HCT116 (cell line): ENCODE data around the gene LUZP2. TPM values are rescaled to one million over a fixed set of nuclear protein-coding genes. Genes with fewer than 3 reads are reported as not detected.

Experiments used
- ATAC-seq: fragments of 200-7000 bp; cut with Tn5 transposase; 2 replicates; pipeline ENCODE4 v1.9.1; 2020; ENCODE audit warnings: mild to moderate bottlenecking, moderate library complexity
- BruUV-seq: library from RNA; stranded (reverse); fragments of 400-500 nt; replicated peaks from 2 replicates; lab custom pipeline; 2021; lab: Mats Ljungman, UMichigan
- CTCF ChIA-PET: fragments of 300-600 bp; sonication (Branson Sonifier 250); formaldehyde crosslinking; loops from one replicate; lab custom pipeline; 2021; ENCODE audit warnings: antibody characterized with exemption; lab: Charles Lee
- POLR2A ChIA-PET: fragments of 300-600, 350-600 bp; sonication (Branson Sonifier 250); formaldehyde crosslinking; loops from one replicate; lab custom pipeline; 2021; ENCODE audit warnings: antibody characterized with exemption; lab: Charles Lee
- RAD21 ChIA-PET, 2 experiments: fragments of 300-600 bp; sonication (Branson Sonifier 250); formaldehyde crosslinking; loops; one replicate each; lab custom pipeline; 2023; ENCODE audit warnings: low total read pairs in 2 of 2; ENCODE audit not compliant: uncharacterized antibody in 2 of 2, unreplicated experiment in 2 of 2, low non-redundant PET in 1 of 2; lab: Charles Lee
- DNase-seq: peaks from one replicate; pipeline ENCODE4 v3.0.0-alpha.2; 2010; ENCODE audit warnings: low read depth, low spot score
- H2AFZ ChIP-seq: fragments of 200-600 bp; shearing (Covaris generic), sonication (generic); 2 replicates; pipeline ENCODE4 v1.6.1; 2017; ENCODE audit warnings: low read depth, mixed run types, mixed read lengths, antibody characterized with exemption, low read length; ENCODE audit not compliant: poor library complexity, severe bottlenecking
- H3K27ac ChIP-seq: 2 replicates; pipeline ENCODE4 v1.5.1; 2012; ENCODE audit warnings: low read depth, low read length
- H3K27me3 ChIP-seq: fragments of 200-600 bp; sonication (generic); 2 replicates; pipeline ENCODE4 v1.6.1; 2016; ENCODE audit warnings: mixed run types, low read length, mixed read lengths; ENCODE audit not compliant: insufficient read depth
- H3K36me3 ChIP-seq, 2 experiments: fragments of 200-500 bp in 1 of 2; fragments of 200-600 bp in 1 of 2; sonication (Bioruptor generic) in 1 of 2; sonication (generic) in 1 of 2; 2 replicates each; pipeline versions ENCODE4 v1.5.1 to v1.6.1; 2014 to 2016; ENCODE audit warnings: low read length in 2 of 2, inconsistent platforms in 1 of 2, mixed read lengths in 1 of 2, mixed run types in 1 of 2; ENCODE audit not compliant: insufficient read depth in 2 of 2, control insufficient read depth in 1 of 2
- H3K4me1 ChIP-seq, 2 experiments: fragments of 200-600 bp in 1 of 2; sonication (generic) in 1 of 2; 2 replicates each; pipeline versions ENCODE4 v1.5.1 to v1.6.1; 2012 to 2017; ENCODE audit warnings: low read length in 2 of 2, inconsistent platforms in 1 of 2, mild to moderate bottlenecking in 1 of 2, mixed read lengths in 1 of 2, mixed run types in 1 of 2, moderate library complexity in 1 of 2; ENCODE audit not compliant: insufficient read depth in 2 of 2, control insufficient read depth in 1 of 2
- H3K4me2 ChIP-seq: fragments of 200-600 bp; sonication (generic); 2 replicates; pipeline ENCODE4 v1.6.1; 2017; ENCODE audit warnings: mixed run types, low read length, mixed read lengths
- H3K4me3 ChIP-seq, 2 experiments: fragments of 200-600 bp in 1 of 2; sonication (generic) in 1 of 2; replicated peaks in 1 of 2; 2 replicates each; pipeline ENCODE4 v1.5.1; 2011 to 2016; ENCODE audit warnings: low read length in 2 of 2, control low read depth in 1 of 2, low read depth in 1 of 2, mild to moderate bottlenecking in 1 of 2, mixed read lengths in 1 of 2, mixed run types in 1 of 2
- H3K79me2 ChIP-seq: fragments of 200-600 bp; sonication (generic); 2 replicates; pipeline ENCODE4 v1.6.1; 2017; ENCODE audit warnings: mild to moderate bottlenecking, mixed run types, low read length, moderate library complexity, mixed read lengths; ENCODE audit not compliant: insufficient read depth
- H3K9ac ChIP-seq: fragments of 200-600 bp; sonication (generic); 2 replicates; pipeline ENCODE4 v1.6.1; 2016; ENCODE audit warnings: low read length, mixed read lengths
- H3K9me2 ChIP-seq: fragments of 200-600 bp; sonication (generic), shearing (Covaris generic); 2 replicates; pipeline ENCODE4 v1.6.1; 2017; ENCODE audit warnings: mixed run types, mild to moderate bottlenecking, moderate library complexity; ENCODE audit not compliant: insufficient read depth
- H3K9me3 ChIP-seq, 2 experiments: fragments of 200-500 bp in 1 of 2; fragments of 200-600 bp in 1 of 2; sonication (Bioruptor generic) in 1 of 2; sonication (generic) in 1 of 2; 2 replicates each; pipeline ENCODE4 v1.6.1; 2014 to 2017; ENCODE audit warnings: low read length in 2 of 2, mixed read lengths in 2 of 2, inconsistent platforms in 1 of 2, low read depth in 1 of 2, mild to moderate bottlenecking in 1 of 2, mixed run types in 1 of 2, moderate library complexity in 1 of 2; ENCODE audit not compliant: control insufficient read depth in 1 of 2, insufficient read depth in 1 of 2
- H4K20me1 ChIP-seq: fragments of 200-600 bp; sonication (generic), shearing (Covaris generic); 2 replicates; pipeline ENCODE4 v1.6.1; 2017; ENCODE audit warnings: mixed run types, mild to moderate bottlenecking, moderate library complexity; ENCODE audit not compliant: insufficient read depth
- CEBPB ChIP-seq: IDR thresholded peaks from 2 replicates; pipeline ENCODE4 v1.6.1; 2012; ENCODE audit warnings: low read depth
- CTCF ChIP-seq, 3 experiments: fragments of 200-600 bp in 1 of 3; sonication (generic) in 1 of 3; IDR thresholded peaks in 2 of 3; conservative IDR thresholded peaks in 1 of 3; 2 replicates each; pipeline ENCODE4 v1.5.1; 2012 to 2017; ENCODE audit warnings: low read depth in 2 of 3, low read length in 2 of 3, antibody characterized with exemption in 1 of 3, borderline replicate concordance in 1 of 3, control low read depth in 1 of 3, mild to moderate bottlenecking in 1 of 3, mixed read lengths in 1 of 3, mixed run types in 1 of 3, moderate library complexity in 1 of 3; ENCODE audit not compliant: insufficient read depth in 1 of 3
- EGR1 ChIP-seq: IDR thresholded peaks from 2 replicates; pipeline ENCODE4 v1.6.1; 2012; ENCODE audit warnings: low read depth
- ELF1 ChIP-seq: IDR thresholded peaks from 2 replicates; pipeline ENCODE4 v1.6.1; 2012; ENCODE audit warnings: low read depth, borderline replicate concordance
- EZH2 ChIP-seq: fragments of 200-600 bp; sonication (generic); IDR thresholded peaks from 2 replicates; pipeline ENCODE4 v1.6.1; 2017; ENCODE audit warnings: antibody characterized with exemption, mixed run types
- EZH2phosphoT487 ChIP-seq: fragments of 200-600 bp; IDR thresholded peaks from 2 replicates; pipeline ENCODE4 v1.6.1; 2018; ENCODE audit warnings: antibody characterized with exemption, borderline replicate concordance
- FOSL1 ChIP-seq: IDR thresholded peaks from 2 replicates; pipeline ENCODE4 v1.6.1; 2012; ENCODE audit warnings: low read depth
- JUND ChIP-seq: IDR thresholded peaks from 2 replicates; pipeline ENCODE4 v1.6.1; 2012
- MAX ChIP-seq: IDR thresholded peaks from 2 replicates; pipeline ENCODE4 v1.6.1; 2012
- POLR2A ChIP-seq: IDR thresholded peaks from 2 replicates; pipeline ENCODE4 v1.7.0; 2011; ENCODE audit warnings: borderline replicate concordance; ENCODE audit not compliant: insufficient read depth, insufficient read length; ENCODE audit errors: extremely low read depth
- POLR2AphosphoS5 ChIP-seq: IDR thresholded peaks from 2 replicates; pipeline ENCODE4 v1.6.1; 2011; ENCODE audit warnings: mild to moderate bottlenecking, low read depth, low read length, moderate library complexity
- RAD21 ChIP-seq: IDR thresholded peaks from 2 replicates; pipeline ENCODE4 v1.6.1; 2012; ENCODE audit warnings: low read depth, mild to moderate bottlenecking
- SIN3A ChIP-seq: IDR thresholded peaks from 2 replicates; pipeline ENCODE4 v1.6.1; 2012; ENCODE audit warnings: low read depth
- SP1 ChIP-seq: IDR thresholded peaks from 2 replicates; pipeline ENCODE4 v1.6.1; 2012; ENCODE audit warnings: low read depth
- SRF ChIP-seq: IDR thresholded peaks from 2 replicates; pipeline ENCODE4 v1.6.1; 2012; ENCODE audit warnings: low read depth
- ZBTB33 ChIP-seq: IDR thresholded peaks from 2 replicates; pipeline ENCODE4 v1.6.1; 2011; ENCODE audit warnings: mild to moderate bottlenecking, low read length, moderate library complexity; ENCODE audit not compliant: insufficient replicate concordance; ENCODE audit errors: extremely low read depth
- ZFX ChIP-seq: fragments of 450-650 bp; IDR thresholded peaks from 2 replicates; pipeline ENCODE4 v1.6.1; 2017
- ZNF274 ChIP-seq: fragments of 200-500 bp; sonication (Bioruptor generic); IDR thresholded peaks from 2 replicates; pipeline ENCODE4 v1.6.1; 2014; ENCODE audit warnings: mild to moderate bottlenecking, low read depth, low read length, inconsistent platforms
- intact Hi-C: fragments of 100-400 bp; cut with micrococcal nuclease; formaldehyde crosslinking; loops from 2 replicates; pipeline ENCODE4 v1.10.0; 2022
- total RNA-seq: library from RNA; stranded (reverse); gene quantifications from one replicate; pipeline ENCODE4 v1.2.1, GENCODE V29; 2021; ENCODE audit not compliant: unreplicated experiment
- TF ChIP-seq, protein P1 (sequence below): IDR thresholded peaks from 2 replicates; pipeline ENCODE4 v1.6.1; 2012
- TF ChIP-seq, protein P2 (sequence below): IDR thresholded peaks from 2 replicates; pipeline ENCODE4 v1.6.1; 2012; ENCODE audit warnings: low read depth

LUZP2 gene
- total RNA-seq, 1 experiment from 2014 or later: not detected

DNA sequence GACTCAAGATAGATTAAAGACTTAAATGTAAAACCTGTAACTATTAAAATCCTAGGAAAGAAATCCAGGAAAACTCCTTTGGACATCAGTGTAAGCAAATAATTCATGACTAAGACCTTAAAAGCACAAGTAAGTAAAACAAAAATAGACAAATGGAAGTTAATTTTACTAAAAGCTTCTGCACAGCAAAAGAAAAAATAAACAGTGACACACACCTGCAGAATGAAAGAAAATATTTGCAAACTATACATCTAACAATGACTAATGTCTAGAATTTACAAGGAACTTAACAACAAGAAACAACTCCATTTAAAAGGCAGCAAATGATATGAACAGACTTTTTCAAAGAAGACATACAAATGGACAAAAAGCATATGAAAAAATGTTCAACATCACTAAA is 359.1 kb downstream of the LUZP2 start:
- H4K20me1 ChIP-seq: no peaks in the 10 kb centered on the region
- no peak overlapping the region for H3K9ac ChIP-seq
- DNase-seq (no peak), ATAC-seq (no peak)
- no peaks in the 10 kb centered on the region for H3K4me1 ChIP-seq
- H3K27me3 ChIP-seq: no peaks in the 10 kb centered on the region
- RAD21 ChIA-PET: no interaction called here
- no peaks in the 10 kb centered on the region for H3K36me3 ChIP-seq
- H3K79me2 ChIP-seq: no peaks in the 10 kb centered on the region
- no TSS peak for BruUV-seq
- H2AFZ ChIP-seq: no peak overlapping the region
- H3K9me3 ChIP-seq: peaks cover 4 to 7% of the 10 kb centered on the region in 2 experiments; a peak in 2 of 4 replicates
- intact Hi-C loops: no loop called here
- POLR2A ChIA-PET: no interaction called here
- H3K4me3 ChIP-seq: no peak overlapping the region
- H3K4me2 ChIP-seq: no peak overlapping the region
- TF ChIP-seq POLR2A: no peak
- TF ChIP-seq ELF1: no peak
- no peak for TF ChIP-seq EZH2phosphoT487
- TF ChIP-seq ZNF274: no peak
- TF ChIP-seq, protein P1, sequence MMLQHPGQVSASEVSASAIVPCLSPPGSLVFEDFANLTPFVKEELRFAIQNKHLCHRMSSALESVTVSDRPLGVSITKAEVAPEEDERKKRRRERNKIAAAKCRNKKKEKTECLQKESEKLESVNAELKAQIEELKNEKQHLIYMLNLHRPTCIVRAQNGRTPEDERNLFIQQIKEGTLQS: no peak
- TF ChIP-seq JUND: no peak
- no peak for TF ChIP-seq CTCF (IDR thresholded peaks at IDR 0.05 in 2 of 3, conservative IDR thresholded peaks at IDR 0.05 in 1 of 3; ENCODE audit: borderline replicate concordance in 1 of 3, insufficient read depth in 1 of 3, low read depth in 2 of 3, low read length in 2 of 3)
- no peak for TF ChIP-seq EGR1
- no peak for TF ChIP-seq SIN3A
- TF ChIP-seq, protein P2, sequence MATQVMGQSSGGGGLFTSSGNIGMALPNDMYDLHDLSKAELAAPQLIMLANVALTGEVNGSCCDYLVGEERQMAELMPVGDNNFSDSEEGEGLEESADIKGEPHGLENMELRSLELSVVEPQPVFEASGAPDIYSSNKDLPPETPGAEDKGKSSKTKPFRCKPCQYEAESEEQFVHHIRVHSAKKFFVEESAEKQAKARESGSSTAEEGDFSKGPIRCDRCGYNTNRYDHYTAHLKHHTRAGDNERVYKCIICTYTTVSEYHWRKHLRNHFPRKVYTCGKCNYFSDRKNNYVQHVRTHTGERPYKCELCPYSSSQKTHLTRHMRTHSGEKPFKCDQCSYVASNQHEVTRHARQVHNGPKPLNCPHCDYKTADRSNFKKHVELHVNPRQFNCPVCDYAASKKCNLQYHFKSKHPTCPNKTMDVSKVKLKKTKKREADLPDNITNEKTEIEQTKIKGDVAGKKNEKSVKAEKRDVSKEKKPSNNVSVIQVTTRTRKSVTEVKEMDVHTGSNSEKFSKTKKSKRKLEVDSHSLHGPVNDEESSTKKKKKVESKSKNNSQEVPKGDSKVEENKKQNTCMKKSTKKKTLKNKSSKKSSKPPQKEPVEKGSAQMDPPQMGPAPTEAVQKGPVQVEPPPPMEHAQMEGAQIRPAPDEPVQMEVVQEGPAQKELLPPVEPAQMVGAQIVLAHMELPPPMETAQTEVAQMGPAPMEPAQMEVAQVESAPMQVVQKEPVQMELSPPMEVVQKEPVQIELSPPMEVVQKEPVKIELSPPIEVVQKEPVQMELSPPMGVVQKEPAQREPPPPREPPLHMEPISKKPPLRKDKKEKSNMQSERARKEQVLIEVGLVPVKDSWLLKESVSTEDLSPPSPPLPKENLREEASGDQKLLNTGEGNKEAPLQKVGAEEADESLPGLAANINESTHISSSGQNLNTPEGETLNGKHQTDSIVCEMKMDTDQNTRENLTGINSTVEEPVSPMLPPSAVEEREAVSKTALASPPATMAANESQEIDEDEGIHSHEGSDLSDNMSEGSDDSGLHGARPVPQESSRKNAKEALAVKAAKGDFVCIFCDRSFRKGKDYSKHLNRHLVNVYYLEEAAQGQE: no peak
- no peak for TF ChIP-seq SP1
- no peak for TF ChIP-seq RAD21
- no peak for TF ChIP-seq MAX
- no peak for TF ChIP-seq ZBTB33
- TF ChIP-seq EZH2: no peak
- TF ChIP-seq ZFX: no peak
- TF ChIP-seq SRF: no peak
- TF ChIP-seq POLR2AphosphoS5: no peak
- TF ChIP-seq FOSL1: no peak
- TF ChIP-seq CEBPB: no peak
- no peak overlapping the region for H3K27ac ChIP-seq
- CTCF ChIA-PET: no interaction called here
- no peaks in the 10 kb centered on the region for H3K9me2 ChIP-seq
